NCI-H146 treated with DMSO at 0.1 percent for 48 hours (cell line): Measurements from ENCODE around the gene ZNF423.
"Not testable (repeated sequence)": the region's sequence is repeated elsewhere in the genome, so short reads cannot be mapped to it uniquely, and the experiment has no call there.

ENCODE experiments used
- DNase-seq: peaks from one replicate; lab custom pipeline; 2025; ENCODE audit not compliant: unreplicated experiment; lab: John Stamatoyannopoulos, UW

ZNF423 gene

GRCh38 chr16:49564496-49565229, 291.2 kb downstream of the ZNF423 start:
- DNase-seq, result peak; percentile 36

- DNase-seq, result no peak
Observed at GRCh38 chr16:49563666-49564065, 292.2 kb downstream of the ZNF423 start.

GRCh38 chr16:49562894-49563293, 293.0 kb downstream of the ZNF423 start:
- DNase-seq, result not testable (repeated sequence)

GRCh38 chr16:49562228-49562627, 293.7 kb downstream of the ZNF423 start:
- DNase-seq, result no peak

GRCh38 chr16:49560004-49560830, 295.7 kb downstream of the ZNF423 start:
- no peak for DNase-seq

GRCh38 chr16:49559242-49559641, 296.7 kb downstream of the ZNF423 start:
- no peak for DNase-seq

GRCh38 chr16:49558451-49558850, 297.5 kb downstream of the ZNF423 start:
- no peak for DNase-seq

GRCh38 chr16:49556606-49557446, 299.1 kb downstream of the ZNF423 start:
- DNase-seq, result peak; percentile 80

GRCh38 chr16:49556249-49556605, 299.7 kb downstream of the ZNF423 start:
- DNase-seq, result no peak

GRCh38 chr16:49554681-49555080, 301.2 kb downstream of the ZNF423 start:
- no peak for DNase-seq

GRCh38 chr16:49552313-49552928, 303.5 kb downstream of the ZNF423 start:
- DNase-seq, result no peak

- no peak for DNase-seq
Observed at GRCh38 chr16:49550666-49551065, 305.2 kb downstream of the ZNF423 start.

- no peak for DNase-seq
Observed at GRCh38 chr16:49550140-49550539, 305.8 kb downstream of the ZNF423 start.

- peak; percentile 16 for DNase-seq
Observed at GRCh38 chr16:49548325-49548970, 307.5 kb downstream of the ZNF423 start.

GRCh38 chr16:49547448-49547847, 308.5 kb downstream of the ZNF423 start:
- DNase-seq, result peak; percentile 70

GRCh38 chr16:49546735-49547134, 309.2 kb downstream of the ZNF423 start:
- DNase-seq, result no peak

GRCh38 chr16:49545741-49546448, 310.0 kb downstream of the ZNF423 start:
- no peak for DNase-seq

GRCh38 chr16:49545243-49545642, 310.7 kb downstream of the ZNF423 start:
- DNase-seq, result no peak

- DNase-seq, result no peak
Observed at GRCh38 chr16:49544828-49545227, 311.1 kb downstream of the ZNF423 start.

GRCh38 chr16:49543631-49543946, 312.3 kb downstream of the ZNF423 start:
- DNase-seq, result no peak
